Fibroblast of upper back skin (primary cell): ENCODE measurements around the gene OVCH2.
"Not testable (repeated sequence)": the region's sequence is repeated elsewhere in the genome, so short reads cannot be mapped to it uniquely, and the experiment has no call there.

Experiments
- DNase-seq: peaks from one replicate; pipeline ENCODE4 v3.0.0-alpha.2; 2013

The OVCH2 gene

GRCh38 chr11:7706377-7706776 is at the start of gene OVCH2:
Gene OVCH2, minus strand, starts transcription at chr11:7706477. Its CDS starts 83 bp downstream, at chr11:7706394.
- DNase-seq = no peak

- no peak for DNase-seq
Observed at GRCh38 chr11:7749456-7749855, 43.2 kb upstream of the OVCH2 start.

GRCh38 chr11:7734767-7735166 is 28.5 kb upstream of the OVCH2 start:
- DNase-seq = not testable (repeated sequence)

- no peak for DNase-seq
Observed at GRCh38 chr11:7714786-7715185, 8.5 kb upstream of the OVCH2 start.

- no peak for DNase-seq
Observed at GRCh38 chr11:7703740-7704139, 2.5 kb downstream of the OVCH2 start.

GRCh38 chr11:7696424-7696823 is 9.9 kb downstream of the OVCH2 start:
- no peak for DNase-seq

GRCh38 chr11:7694235-7694634 is 12.0 kb downstream of the OVCH2 start:
- no peak for DNase-seq

- no peak for DNase-seq
Observed at GRCh38 chr11:7692426-7692825, 13.9 kb downstream of the OVCH2 start.

- peak; percentile 18 for DNase-seq
Observed at GRCh38 chr11:7691759-7692350, 14.4 kb downstream of the OVCH2 start.

- DNase-seq = no peak
Observed at GRCh38 chr11:7690648-7691047, 15.6 kb downstream of the OVCH2 start.

- no peak for DNase-seq
Observed at GRCh38 chr11:7689239-7689638, 17.0 kb downstream of the OVCH2 start.

- peak; percentile 38 for DNase-seq
Observed at GRCh38 chr11:7688238-7688826, 17.9 kb downstream of the OVCH2 start.

GRCh38 chr11:7687386-7687785 is 18.9 kb downstream of the OVCH2 start:
- no peak for DNase-seq

- no peak for DNase-seq
Observed at GRCh38 chr11:7686761-7687160, 19.5 kb downstream of the OVCH2 start.

- DNase-seq = no peak
Observed at GRCh38 chr11:7683571-7683970, 22.7 kb downstream of the OVCH2 start.

GRCh38 chr11:7677796-7678201 is 28.5 kb downstream of the OVCH2 start:
- DNase-seq = no peak

GRCh38 chr11:7677071-7677470 is 29.2 kb downstream of the OVCH2 start:
- DNase-seq = peak; percentile 25

GRCh38 chr11:7675631-7676030 is 30.6 kb downstream of the OVCH2 start:
- no peak for DNase-seq

GRCh38 chr11:7673724-7674434 is 32.4 kb downstream of the OVCH2 start:
- peak; percentile 17 for DNase-seq

GRCh38 chr11:7672960-7673723 is 33.1 kb downstream of the OVCH2 start, which contains the start of gene CYB5R2:
Gene CYB5R2, minus strand, starts transcription at chr11:7673500. Its CDS starts 675 bp downstream, at chr11:7672825.
- DNase-seq = peak; percentile 50

- DNase-seq = no peak
Observed at GRCh38 chr11:7672276-7672959, 33.9 kb downstream of the OVCH2 start.

- DNase-seq = no peak
Observed at GRCh38 chr11:7671347-7672215, 34.7 kb downstream of the OVCH2 start.
